A549 (cell line): ENCODE results near the gene CLDN1. TPM values are rescaled to one million over a fixed set of nuclear protein-coding genes. Genes with fewer than 3 reads are reported as not detected.
A peak's percentile ranks its signal among the peaks of the same experiment; 100 is the strongest.

Experiments used
- ATAC-seq, 2 experiments: fragments of 200-7000 bp in 1 of 2; fragments of >200 bp in 1 of 2; cut with Nextera tagmentation in 1 of 2; cut with Tn5 transposase in 1 of 2; 3 replicates each; pipeline versions ENCODE4 v1.8.0 to v1.9.1; 2018 to 2020; ENCODE audit warnings: mild to moderate bottlenecking in 1 of 2, moderate library complexity in 1 of 2
- CTCF ChIA-PET: fragments of 300-600 bp; sonication (Branson Sonifier 250); formaldehyde crosslinking; extraction: SDS; loops from one replicate; lab custom pipeline; 2021; ENCODE audit warnings: antibody characterized with exemption, inconsistent platforms; lab: Yijun Ruan, JAX
- POLR2A ChIA-PET: fragments of 350-600 bp; formaldehyde crosslinking; extraction: SDS; loops from one replicate; lab custom pipeline; 2021; ENCODE audit warnings: antibody characterized with exemption, inconsistent platforms; lab: Yijun Ruan, JAX
- DNase-seq, 2 experiments: peaks; one replicate each; pipeline versions ENCODE4 v3.0.0 to v3.0.0-alpha.2; 2011 to 2016; ENCODE audit warnings: low read depth in 1 of 2, low spot score in 1 of 2
- FAIRE-seq: peaks from 2 replicates; lab custom pipeline; 2011; peaks lifted over from hg19 to GRCh38; lab: Jason Lieb, UNC
- H3K27ac ChIP-seq, 2 experiments: fragments of >200 bp; sonication (Bioruptor Twin); formaldehyde crosslinking; 3 replicates each; pipeline ENCODE4 v1.5.1; 2016 to 2017
- H3K4me1 ChIP-seq: fragments of >200 bp; sonication (Bioruptor Twin); formaldehyde crosslinking; 3 replicates; pipeline ENCODE4 v1.6.1; 2016
- H3K4me2 ChIP-seq: fragments of >200 bp; sonication (Bioruptor Twin); formaldehyde crosslinking; 3 replicates; pipeline ENCODE4 v1.6.1; 2016
- H3K4me3 ChIP-seq: fragments of >200 bp; sonication (Bioruptor Twin); formaldehyde crosslinking; 3 replicates; pipeline ENCODE4 v1.5.1; 2016
- H3K9me3 ChIP-seq: fragments of >200 bp; sonication (Bioruptor Twin); formaldehyde crosslinking; 3 replicates; pipeline ENCODE4 v1.6.1; 2016
- CEBPB ChIP-seq, 2 experiments: fragments of >200 bp in 1 of 2; sonication (Bioruptor Twin) in 1 of 2; formaldehyde crosslinking in 1 of 2; IDR thresholded peaks; 2 replicates each; pipeline ENCODE4 v1.6.1; 2012 to 2016
- CHD2 ChIP-seq: fragments of 150-350 bp; IDR thresholded peaks from 2 replicates; pipeline ENCODE4 v1.6.1; 2014; ENCODE audit warnings: low read length; ENCODE audit not compliant: partially characterized antibody
- FOSL2 ChIP-seq, 2 experiments: fragments of 450-650 bp in 1 of 2; fragments of >200 bp in 1 of 2; sonication (Bioruptor Twin) in 1 of 2; formaldehyde crosslinking; IDR thresholded peaks; 2 replicates each; pipeline versions ENCODE4 v1.5.0 to v1.6.1; 2016 to 2020; ENCODE audit warnings: mild to moderate bottlenecking in 1 of 2, moderate library complexity in 1 of 2
- HOXA7 ChIP-seq: fragments of 250-450 bp; sonication (Bioruptor Pico); IDR thresholded peaks from 2 replicates; pipeline ENCODE4 v1.5.0; 2020; ENCODE audit warnings: mild to moderate bottlenecking, moderate library complexity
- HOXB5 ChIP-seq: fragments of 250-450 bp; sonication (Bioruptor Pico); IDR thresholded peaks from 2 replicates; pipeline ENCODE4 v1.5.0; 2020; ENCODE audit warnings: mild to moderate bottlenecking, moderate library complexity
- JUN ChIP-seq, 2 experiments: fragments of >200 bp; sonication (Bioruptor Twin); formaldehyde crosslinking; IDR thresholded peaks; 2 replicates in 1 of 2; 3 replicates in 1 of 2; pipeline ENCODE4 v1.6.1; 2016 to 2017
- KDM1A ChIP-seq: fragments of 200-600 bp; sonication (generic); IDR thresholded peaks from 2 replicates; pipeline ENCODE4 v1.6.1; 2016; ENCODE audit warnings: low read depth, mild to moderate bottlenecking
- KDM5A ChIP-seq: fragments of 200-600 bp; sonication (generic); IDR thresholded peaks from 2 replicates; pipeline ENCODE4 v1.6.1; 2016; ENCODE audit warnings: antibody characterized with exemption, mild to moderate bottlenecking
- MAFK ChIP-seq: fragments of 450-650 bp; IDR thresholded peaks from 2 replicates; pipeline ENCODE4 v1.6.1; 2014; ENCODE audit not compliant: partially characterized antibody
- MAX ChIP-seq: IDR thresholded peaks from 2 replicates; pipeline ENCODE4 v1.6.1; 2012
- MAZ ChIP-seq: fragments of 150-350 bp; IDR thresholded peaks from 2 replicates; pipeline ENCODE4 v1.6.1; 2014; ENCODE audit warnings: antibody characterized with exemption, low read depth, low read length, borderline replicate concordance
- NFE2L2 ChIP-seq: fragments of 150-350 bp; conservative IDR thresholded peaks from 2 replicates; pipeline ENCODE4 v1.6.1; 2014; ENCODE audit warnings: low read length
- PBX3 ChIP-seq: IDR thresholded peaks from 2 replicates; pipeline ENCODE4 v1.6.1; 2012
- REST ChIP-seq: fragments of 200-600 bp; sonication (generic); IDR thresholded peaks from 2 replicates; pipeline ENCODE4 v1.6.1; 2016; ENCODE audit warnings: antibody characterized with exemption, mild to moderate bottlenecking, moderate library complexity
- RFX5 ChIP-seq: fragments of 450-650 bp; IDR thresholded peaks from 2 replicates; pipeline ENCODE4 v1.7.1; 2014; ENCODE audit warnings: antibody characterized with exemption, mild to moderate bottlenecking, moderate library complexity
- USF2 ChIP-seq: fragments of 450-650 bp; IDR thresholded peaks from 2 replicates; pipeline ENCODE4 v1.6.1; 2014; ENCODE audit warnings: antibody characterized with exemption
- ZC3H11A ChIP-seq: fragments of 450-650 bp; IDR thresholded peaks from 2 replicates; pipeline ENCODE4 v1.6.1; 2014; ENCODE audit warnings: antibody characterized with exemption, mild to moderate bottlenecking
- ZNF302 ChIP-seq: fragments of 250-450 bp; sonication (Bioruptor Pico); IDR thresholded peaks from 2 replicates; pipeline ENCODE4 v1.9.0; 2021; ENCODE audit warnings: inconsistent platforms, mild to moderate bottlenecking, moderate library complexity
- WGBS: methylation state at CpG from one replicate; pipeline ENCODE4 v1.1.6; 2017; ENCODE audit errors: missing lambda C conversion rate; 5-methylcytosine and 5-hydroxymethylcytosine counted together
- polyA plus RNA-seq, 4 experiments: library from polyadenylated mRNA; depleted of rRNA in 3 of 4; stranded (reverse); fragments of >200 nt; fragmentation: RNase III in 1 of 4; extraction: RNeasy Plus Mini Kit Qiagen cat#74134 plus additional on column Dnase treatment in 1 of 4; gene quantifications; 2 replicates in 3 of 4; 3 replicates in 1 of 4; pipeline ENCODE4 v1.2.3, GENCODE V29; 2011 to 2017

Gene CLDN1
- polyA plus RNA-seq, 2 of the 4 experiments (the other 2 are of a cell fraction) = 33.7 to 142 TPM

GRCh38 chr3:190357468-190357867 lies 35.2 kb upstream of the CLDN1 start (continued):
- no peak for TF ChIP-seq MAZ
- TF ChIP-seq CEBPB (IDR thresholded peaks at IDR 0.05) = no peak

GRCh38 chr3:190356246-190356645 lies 34.0 kb upstream of the CLDN1 start:
- Histone ChIP-seq H3K4me1 (no peaks in the 10 kb centered on the region; the same call in 2 of the 3 replicates), H3K9me3 (no peaks in the 10 kb centered on the region), H3K27ac (no peak overlapping the region), H3K4me2 (no peak overlapping the region), H3K4me3 (no peak overlapping the region)
- ChIA-PET CTCF (no interaction called here), POLR2A (no interaction called here)
- DNase-seq = no peak
- no peak for FAIRE-seq
- no peak for TF ChIP-seq CHD2
- no peak for TF ChIP-seq KDM1A
- ATAC-seq = no peak

- H3K4me2 ChIP-seq = no peak overlapping the region
- DNase-seq = no peak
- CTCF ChIA-PET = interaction anchor here (0.5 to 2.2 kb wide), 4 partner anchors 16 to 344 kb away, joined by 3 to 8 read pairs (median 4); partner anchors contain the start of gene CLDN1
- no peaks in the 10 kb centered on the region for H3K4me1 ChIP-seq
- FAIRE-seq = no peak
- POLR2A ChIA-PET = no interaction called here
- no peak for ATAC-seq
- WGBS = 96% methylated on average over 1 of the region's 1 CpG
- no peak overlapping the region for H3K4me3 ChIP-seq
- peak; percentile 95 for TF ChIP-seq MAFK
- no peak for TF ChIP-seq RFX5
- TF ChIP-seq, all 56 proteins: peak for 1
- Histone ChIP-seq H3K9me3 (no peaks in the 10 kb centered on the region), H3K27ac (no peak overlapping the region)
These were observed 30.7 kb upstream of the CLDN1 start for GRCh38 chr3:190352861-190353457.

GRCh38 chr3:190346541-190346940 lies 24.3 kb upstream of the CLDN1 start:
- peaks cover 34% of the 10 kb centered on the region for H3K4me1 ChIP-seq
- peak overlapping the region; percentile 95 to 97 for H3K27ac ChIP-seq
- H3K4me2 ChIP-seq = peak overlapping the region; percentile 91
- ChIA-PET POLR2A (no interaction called here), CTCF (interaction anchor here (1.0 to 1.4 kb wide), 2 partner anchors 25 to 38 kb away, joined by 3 to 4 read pairs; partner anchors contain the start of gene CLDN1)
- no peak for FAIRE-seq
- no peak overlapping the region for H3K4me3 ChIP-seq
- ATAC-seq = peak in 1 of 2 experiments; percentile 20; a peak in 1 of 6 replicates
- DNase-seq = no peak
- H3K9me3 ChIP-seq = peaks cover 18% of the 10 kb centered on the region
- no peak for TF ChIP-seq USF2
- no peak for TF ChIP-seq ZNF302 (CRISPR knock-in tag)
- TF ChIP-seq MAX = no peak
- TF ChIP-seq KDM5A = no peak
- TF ChIP-seq HOXB5 = no peak
- no peak for TF ChIP-seq PBX3
- no peak for TF ChIP-seq NFE2L2
- TF ChIP-seq HOXA7 (CRISPR knock-in tag) = no peak
- no peak for TF ChIP-seq ZC3H11A
- TF ChIP-seq REST = no peak
- TF ChIP-seq CEBPB (IDR thresholded peaks at IDR 0.05) = no peak
- no peak for TF ChIP-seq FOSL2 (IDR thresholded peaks at IDR 0.05)
- TF ChIP-seq FOSL2 (CRISPR knock-in tag; IDR thresholded peaks at IDR 0.05) = no peak
- no peak for TF ChIP-seq JUN (IDR thresholded peaks at IDR 0.05)
- WGBS = 48% methylated on average over 2 of the region's 2 CpGs
